K562 (cell line): ENCODE measurements around the gene UBE2D2. TPM values are rescaled to one million over a fixed set of nuclear protein-coding genes. Genes with fewer than 3 reads are reported as not detected.
A peak's percentile ranks its signal among the peaks of the same experiment; 100 is the strongest.

ENCODE experiments used
- ATAC-seq: fragments of 200-7000 bp; cut with Tn5 transposase; 3 replicates; pipeline ENCODE4 v1.9.1; 2020; ENCODE audit warnings: moderate library complexity
- BruUV-seq: library from RNA; stranded (reverse); fragments of 400-500 nt; replicated peaks from 2 replicates; lab custom pipeline; 2021; lab: Mats Ljungman, UMichigan
- CTCF ChIA-PET: fragments of 300-600 bp; formaldehyde crosslinking; extraction: SDS; loops from one replicate; lab custom pipeline; 2021; ENCODE audit warnings: low intra/inter-chr PET ratio; lab: Yijun Ruan, JAX
- POLR2A ChIA-PET: fragments of 300-600, 350-650 bp; sonication (Branson Sonifier 250); formaldehyde crosslinking; extraction: SDS; loops from one replicate; lab custom pipeline; 2021; ENCODE audit warnings: antibody characterized with exemption, inconsistent platforms; lab: Yijun Ruan, JAX
- DNase-seq, 4 experiments: peaks; one replicate each; pipeline versions ENCODE4 v3.0.0 to v3.0.0-alpha.2; 2011 to 2018; ENCODE audit warnings: low spot score in 3 of 4, mixed read lengths in 3 of 4; ENCODE audit errors: extremely low read depth in 1 of 4
- FAIRE-seq: peaks from 2 replicates; lab custom pipeline; 2011; peaks lifted over from hg19 to GRCh38; lab: Jason Lieb, UNC
- H2AFZ ChIP-seq: 2 replicates; pipeline ENCODE4 v1.6.0; 2011; ENCODE audit warnings: low read depth, low read length, control low read depth, inconsistent platforms
- H3K27ac ChIP-seq: fragments of 200-600 bp; 3 replicates; pipeline ENCODE4 v1.8.0; 2011; ENCODE audit warnings: low read depth, mild to moderate bottlenecking, control low read depth, inconsistent platforms, low read length, moderate library complexity, mixed read lengths; ENCODE audit errors: extremely low read depth
- H3K27me3 ChIP-seq, 2 experiments: fragments of 300-600 bp in 1 of 2; 2 replicates in 1 of 2; 3 replicates in 1 of 2; pipeline versions ENCODE4 v1.6.0 to v1.8.0; 2011; ENCODE audit warnings: inconsistent platforms in 2 of 2, low read length in 2 of 2, mild to moderate bottlenecking in 1 of 2, mixed read lengths in 1 of 2, moderate library complexity in 1 of 2; ENCODE audit not compliant: control insufficient read depth in 2 of 2, insufficient read depth in 2 of 2
- H3K36me3 ChIP-seq: fragments of 300-600 bp; 3 replicates; pipeline ENCODE4 v1.8.0; 2011; ENCODE audit warnings: mild to moderate bottlenecking, low read length, inconsistent platforms; ENCODE audit not compliant: control insufficient read depth, insufficient read depth
- H3K4me1 ChIP-seq, 2 experiments: fragments of 200-600 bp in 1 of 2; replicated peaks in 1 of 2; 2 replicates in 1 of 2; 3 replicates in 1 of 2; pipeline versions ENCODE4 v1.5.1 to v1.8.0; 2011; ENCODE audit warnings: inconsistent platforms in 2 of 2, low read length in 2 of 2, mild to moderate bottlenecking in 1 of 2, mixed read lengths in 1 of 2, moderate library complexity in 1 of 2; ENCODE audit not compliant: control insufficient read depth in 2 of 2, insufficient read depth in 2 of 2
- H3K4me2 ChIP-seq: 2 replicates; pipeline ENCODE4 v1.6.1; 2011; ENCODE audit warnings: low read length, control low read depth, inconsistent platforms, mixed read lengths; ENCODE audit not compliant: insufficient read depth
- H3K4me3 ChIP-seq: fragments of 200-600 bp; sonication (generic), shearing (Covaris generic); 2 replicates; pipeline ENCODE4 v1.5.1; 2016; ENCODE audit warnings: control low read depth, inconsistent platforms
- H3K79me2 ChIP-seq: fragments of 200-600 bp; 3 replicates; pipeline ENCODE4 v1.8.0; 2011; ENCODE audit warnings: low read length, inconsistent platforms; ENCODE audit not compliant: control insufficient read depth, insufficient read depth
- H3K9ac ChIP-seq, 2 experiments: 2 replicates each; pipeline versions ENCODE4 v1.6.0 to v1.6.1; 2011; ENCODE audit warnings: low read depth in 2 of 2, low read length in 2 of 2, control low read depth in 1 of 2, inconsistent platforms in 1 of 2, mild to moderate bottlenecking in 1 of 2, mixed read lengths in 1 of 2; ENCODE audit not compliant: insufficient read depth in 1 of 2
- H3K9me1 ChIP-seq: one replicate; pipeline ENCODE4 v1.6.0; 2011; ENCODE audit warnings: inconsistent platforms, mild to moderate bottlenecking, low read length, moderate library complexity; ENCODE audit not compliant: control insufficient read depth, insufficient read depth
- H3K9me3 ChIP-seq: replicated peaks from 2 replicates; pipeline ENCODE4 v1.5.1; 2011; ENCODE audit warnings: low read depth, low read length, inconsistent platforms; ENCODE audit not compliant: control insufficient read depth, insufficient read depth
- H4K20me1 ChIP-seq: replicated peaks from 2 replicates; pipeline ENCODE4 v1.6.1; 2011; ENCODE audit warnings: low read length, inconsistent platforms, mixed read lengths; ENCODE audit not compliant: control insufficient read depth, insufficient read depth
- ETV6 ChIP-seq, 3 experiments: fragments of 150-350 bp in 1 of 3; sonication (generic) in 1 of 3; formaldehyde crosslinking in 1 of 3; IDR thresholded peaks; 2 replicates each; pipeline versions ENCODE4 v1.6.1 to v1.8.0; 2014 to 2022; ENCODE audit warnings: borderline replicate concordance in 2 of 3, low read depth in 2 of 3, antibody characterized with exemption in 1 of 3, low read length in 1 of 3, mild to moderate bottlenecking in 1 of 3, missing genetic modification reagents in 1 of 3
- KDM2B ChIP-seq: fragments of 250-450 bp; sonication (Bioruptor Pico); IDR thresholded peaks from 2 replicates; pipeline ENCODE4 v1.8.0; 2021; ENCODE audit warnings: mild to moderate bottlenecking, moderate library complexity
- KLF1 ChIP-seq: fragments of 450-650 bp; IDR thresholded peaks from 2 replicates; pipeline ENCODE4 v1.6.1; 2016; ENCODE audit warnings: missing genetic modification characterization, missing compliant biosample characterization
- SOX6 ChIP-seq: fragments of 450-650 bp; IDR thresholded peaks from 2 replicates; pipeline ENCODE4 v1.6.1; 2014; ENCODE audit warnings: mild to moderate bottlenecking
- XRCC3 ChIP-seq: fragments of 450-650 bp; IDR thresholded peaks from 2 replicates; pipeline ENCODE4 v1.6.1; 2017; ENCODE audit warnings: mild to moderate bottlenecking, moderate library complexity
- WGBS: fragments of 100-300 bp; shearing (Covaris generic); methylation state at CpG from one replicate; pipeline ENCODE4 v1.1.6; 2016; ENCODE audit warnings: low coverage, mixed read lengths; ENCODE audit not compliant: insufficient coverage; ENCODE audit errors: missing lambda C conversion rate; 5-methylcytosine and 5-hydroxymethylcytosine counted together
- in situ Hi-C: fragments of 300-500 bp; cut with MboI; formaldehyde crosslinking; loops from 4 replicates; pipeline ENCODE4 v1.15.0; 2018; ENCODE audit warnings: inconsistent platforms, mixed read lengths
- intact Hi-C: fragments of 100-400 bp; cut with micrococcal nuclease; formaldehyde crosslinking; loops from 2 replicates; pipeline ENCODE4 v1.14.2; 2022
- polyA plus RNA-seq, 8 experiments: library from polyadenylated mRNA; depleted of rRNA in 4 of 8; stranded (reverse) in 5 of 8; unstranded in 3 of 8; fragments of >200 nt; fragmentation: Nextera tagmentation in 2 of 8; fragmentation: Illumina TruSeq in 1 of 8; extraction: Ambion mirVana in 2 of 8; extraction: Trizol in 1 of 8; gene quantifications; 2 replicates each; pipeline versions ENCODE4 v1.2.1 to v1.2.3, GENCODE V29; 2011 to 2014; ENCODE audit warnings: inconsistent platforms in 1 of 8, missing spikeins in 1 of 8
- total RNA-seq, 7 experiments: library from RNA; depleted of rRNA in 6 of 7; stranded (reverse); fragments of >200 nt in 6 of 7; fragmentation: Illumina TruSeq in 2 of 7; extraction: Trizol in 2 of 7; gene quantifications; 2 replicates each; pipeline versions ENCODE4 v1.2.1 to v1.2.3, GENCODE V29; 2011 to 2021; ENCODE audit warnings: low replicate concordance in 1 of 7

Gene UBE2D2
- total and polyA plus RNA-seq, 9 of the 15 experiments (the other 6 are each of a cell fraction or from before 2014, with no cell fraction given) = 53.6 to 198 (median 122) TPM

DNA sequence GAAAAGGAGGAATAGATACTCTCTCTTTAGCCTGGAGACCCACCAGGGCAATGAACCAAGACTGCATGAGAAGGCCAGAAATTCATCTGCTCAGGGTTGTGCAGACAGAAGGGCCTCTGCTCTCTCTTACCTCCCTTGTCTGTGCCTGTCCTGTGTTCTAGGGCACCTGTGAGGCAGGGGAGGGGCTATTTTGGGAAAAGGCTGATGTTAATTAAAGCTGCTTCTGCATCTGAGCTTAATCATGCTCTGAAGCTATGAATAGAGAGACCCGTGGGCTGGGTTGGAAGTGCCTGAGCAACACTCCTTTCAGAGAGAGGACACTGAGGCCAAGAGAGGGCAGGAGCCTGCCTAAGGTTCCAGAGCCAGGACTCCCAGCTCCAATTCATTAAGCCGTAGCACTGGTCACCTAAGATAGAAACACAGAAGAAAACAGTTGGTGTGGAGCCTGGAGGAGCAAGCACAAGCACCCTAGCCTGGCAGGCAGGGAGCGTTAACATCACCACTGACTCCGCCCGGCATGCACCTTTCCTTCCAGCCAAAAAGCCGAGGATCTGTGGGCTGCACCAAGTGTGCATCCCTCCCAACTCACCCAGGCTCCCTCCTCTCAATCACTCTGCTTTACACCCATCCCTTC is 47.2 kb upstream of the UBE2D2 start:
- ATAC-seq (no peak), DNase-seq (no peak), FAIRE-seq (no peak)
- Histone ChIP-seq H3K9me1 (no peaks in the 10 kb centered on the region), H4K20me1 (no peaks in the 10 kb centered on the region), H3K4me2 (no peak overlapping the region), H3K4me1 (peaks cover 13 to 17% of the 10 kb centered on the region in 2 experiments), H3K4me3 (no peak overlapping the region), H3K79me2 (no peaks in the 10 kb centered on the region), H3K27ac (no peak overlapping the region), H3K27me3 (no peaks in the 10 kb centered on the region), H3K9me3 (no peaks in the 10 kb centered on the region), H3K9ac (peak overlapping the region in 1 of 2 experiments; percentile 7; a peak in 1 of 4 replicates), H2AFZ (no peak overlapping the region), H3K36me3 (peaks cover 34% of the 10 kb centered on the region; the same call in 2 of the 3 replicates)
- BruUV-seq = no TSS peak
- TF ChIP-seq KDM2B (CRISPR knock-in tag) (no peak), SOX6 (0 out of 2 replicates have a peak, but pooled peaks have one; percentile 1)
- in situ Hi-C loops (no loop called here), intact Hi-C loops (loop anchor here (1.0 to 2.0 kb wide), 2 partner anchors 39 to 92 kb away; no protein-coding TSS in a partner anchor)
- POLR2A ChIA-PET = interaction anchor here (0.6 to 3.5 kb wide), 5 partner anchors 11 to 104 kb away, joined by 3 to 24 read pairs (median 3); partner anchors contain the start of genes DNAJC18 and UBE2D2
- 73% methylated on average over 6 of the region's 6 CpGs for WGBS
- CTCF ChIA-PET = interaction anchor here (1.3 to 2.8 kb wide), 2 partner anchors 92 to 129 kb away, joined by 3 to 25 read pairs; no protein-coding TSS in a partner anchor

- Histone ChIP-seq H3K36me3 (peaks cover 31% of the 10 kb centered on the region; the same call in 2 of the 3 replicates), H3K9me1 (no peaks in the 10 kb centered on the region), H3K9ac (no peak overlapping the region), H3K27ac (no peak overlapping the region), H3K9me3 (no peaks in the 10 kb centered on the region), H3K4me1 (peaks cover 14 to 17% of the 10 kb centered on the region in 2 experiments), H3K4me2 (no peak overlapping the region), H3K27me3 (no peaks in the 10 kb centered on the region), H2AFZ (no peak overlapping the region), H3K4me3 (no peak overlapping the region), H4K20me1 (no peaks in the 10 kb centered on the region), H3K79me2 (no peaks in the 10 kb centered on the region)
- intact Hi-C loops (no loop called here), in situ Hi-C loops (no loop called here)
- TF ChIP-seq XRCC3 (no peak), ETV6 (IDR thresholded peaks at IDR 0.05; ENCODE audit: borderline replicate concordance in 1 of 2, low read depth in 2 of 2, low read length in 1 of 2) (no peak), ETV6 (CRISPR knock-in tag; IDR thresholded peaks at IDR 0.05; ENCODE audit: borderline replicate concordance) (no peak), KLF1 (tag) (no peak)
- DNase-seq = no peak
- no TSS peak for BruUV-seq
- no peak for ATAC-seq
- 49% methylated on average over 2 of the region's 2 CpGs for WGBS
- CTCF ChIA-PET = interaction anchor here (2.8 kb wide), 1 partner anchor 93 kb away, joined by 25 read pairs; no protein-coding TSS in a partner anchor
- no peak for FAIRE-seq
- POLR2A ChIA-PET = interaction anchor here (3.5 kb wide), 1 partner anchor 11 kb away, joined by 24 read pairs; no protein-coding TSS in a partner anchor
Measured at GRCh38 chr5:139514486-139514856, 46.7 kb upstream of the UBE2D2 start.
